B cell (primary cell): ENCODE results near the gene NUCKS1.

Experiments
- CTCF ChIP-seq: fragments of 200-600 bp; IDR thresholded peaks from one replicate; pipeline ENCODE4 v1.8.0; 2022; ENCODE audit warnings: antibody characterized with exemption, mild to moderate bottlenecking
- EZH2 ChIP-seq: IDR thresholded peaks from 2 replicates; pipeline ENCODE4 v1.6.1; 2012; ENCODE audit warnings: borderline replicate concordance, low read depth, mild to moderate bottlenecking, moderate library complexity, low read length; ENCODE audit not compliant: insufficient read depth, poor library complexity, severe bottlenecking

DNA sequence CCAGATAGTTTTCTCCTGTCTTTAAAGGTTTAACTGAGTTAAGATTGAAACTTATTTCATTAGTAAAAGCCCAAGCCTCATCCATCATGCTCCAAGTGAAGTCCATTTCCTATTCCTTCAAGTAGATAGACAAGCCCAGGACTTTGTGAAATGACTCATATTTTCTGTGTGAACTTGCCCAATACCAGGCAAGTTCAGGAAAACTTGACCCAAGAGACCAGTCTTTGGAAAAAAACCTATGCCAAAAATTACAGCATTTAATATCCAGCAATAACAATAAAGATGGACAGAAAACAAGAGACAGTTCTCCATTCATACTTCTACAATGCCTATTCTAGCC, 25.7 kb upstream of the NUCKS1 start:
- TF ChIP-seq CTCF, result no peak
- TF ChIP-seq EZH2, result no peak
